ENCODE measurements around the gene HOXB9. TPM values are rescaled to one million over a fixed set of nuclear protein-coding genes. Genes with fewer than 3 reads are reported as not detected.

HOXB9 gene
- total RNA-seq, 4 donors from 2014 or later: not detected

DNA sequence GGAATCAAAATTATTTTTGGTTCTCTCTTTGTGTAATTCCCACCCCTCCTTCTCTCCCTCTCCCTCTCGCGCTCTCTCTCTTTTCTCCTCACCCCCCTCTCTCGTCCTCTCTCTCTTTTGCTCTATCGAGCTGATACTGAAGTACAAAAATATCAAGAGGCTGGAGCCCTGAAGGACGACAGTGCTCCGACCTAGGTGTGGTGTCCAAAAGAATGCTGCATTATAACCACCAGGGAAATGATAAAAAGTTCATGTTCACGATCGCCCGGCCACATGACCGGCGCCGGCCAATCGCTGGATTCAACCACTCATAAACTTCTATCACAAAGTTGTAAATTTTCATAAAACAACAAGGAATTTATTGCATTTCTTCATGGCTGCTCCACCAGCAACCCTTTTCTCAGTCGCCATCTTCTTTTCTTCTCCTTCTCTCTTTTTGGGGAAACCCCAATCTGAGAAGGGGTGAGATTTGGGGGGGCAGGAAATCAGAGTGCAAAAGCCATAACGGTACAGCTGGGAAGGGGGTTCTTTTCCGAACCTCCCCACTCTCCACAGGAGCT is 21.3 kb downstream of the HOXB9 start, which contains the start of gene HOXB6:
HOXB6 (minus strand) TSS at position 217 of the 560 bp plus-strand sequence. CDS start 6,836 bp downstream, outside the sequence.
- peaks cover 97 to 98% (median 98%) of the 10 kb centered on the region in 3 donors for H3K27me3 ChIP-seq
- in situ Hi-C loops (cut with MboI; ENCODE audit: low sequenced_read_pairs in 4 of 4) (no loop called here), intact Hi-C loops (cut with DNase I; ENCODE audit: low total_unique reads) (no loop called here)
- H3K9me3 ChIP-seq: no peaks in the 10 kb centered on the region
- TF ChIP-seq, protein P1, sequence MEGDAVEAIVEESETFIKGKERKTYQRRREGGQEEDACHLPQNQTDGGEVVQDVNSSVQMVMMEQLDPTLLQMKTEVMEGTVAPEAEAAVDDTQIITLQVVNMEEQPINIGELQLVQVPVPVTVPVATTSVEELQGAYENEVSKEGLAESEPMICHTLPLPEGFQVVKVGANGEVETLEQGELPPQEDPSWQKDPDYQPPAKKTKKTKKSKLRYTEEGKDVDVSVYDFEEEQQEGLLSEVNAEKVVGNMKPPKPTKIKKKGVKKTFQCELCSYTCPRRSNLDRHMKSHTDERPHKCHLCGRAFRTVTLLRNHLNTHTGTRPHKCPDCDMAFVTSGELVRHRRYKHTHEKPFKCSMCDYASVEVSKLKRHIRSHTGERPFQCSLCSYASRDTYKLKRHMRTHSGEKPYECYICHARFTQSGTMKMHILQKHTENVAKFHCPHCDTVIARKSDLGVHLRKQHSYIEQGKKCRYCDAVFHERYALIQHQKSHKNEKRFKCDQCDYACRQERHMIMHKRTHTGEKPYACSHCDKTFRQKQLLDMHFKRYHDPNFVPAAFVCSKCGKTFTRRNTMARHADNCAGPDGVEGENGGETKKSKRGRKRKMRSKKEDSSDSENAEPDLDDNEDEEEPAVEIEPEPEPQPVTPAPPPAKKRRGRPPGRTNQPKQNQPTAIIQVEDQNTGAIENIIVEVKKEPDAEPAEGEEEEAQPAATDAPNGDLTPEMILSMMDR (IDR thresholded peaks at IDR 0.05 in 4 of 5, conservative IDR thresholded peaks at IDR 0.05 in 1 of 5): no peak
- peak; percentile 14 to 28 for TF ChIP-seq POLR2A (IDR thresholded peaks at IDR 0.05)
- no peak for ATAC-seq
- no peak for DNase-seq
- H3K36me3 ChIP-seq: no peaks in the 10 kb centered on the region
- peak within 1 kb of the TSS in 3 of 4 donors; percentile 43 to 66 (median 47) for H3K27ac ChIP-seq
- H3K4me1 ChIP-seq: peaks cover 0 to 1% of the 10 kb centered on the region in 2 donors
- peak within 1 kb of the TSS; percentile 35 to 46 (median 38) for H3K4me3 ChIP-seq

DNA sequence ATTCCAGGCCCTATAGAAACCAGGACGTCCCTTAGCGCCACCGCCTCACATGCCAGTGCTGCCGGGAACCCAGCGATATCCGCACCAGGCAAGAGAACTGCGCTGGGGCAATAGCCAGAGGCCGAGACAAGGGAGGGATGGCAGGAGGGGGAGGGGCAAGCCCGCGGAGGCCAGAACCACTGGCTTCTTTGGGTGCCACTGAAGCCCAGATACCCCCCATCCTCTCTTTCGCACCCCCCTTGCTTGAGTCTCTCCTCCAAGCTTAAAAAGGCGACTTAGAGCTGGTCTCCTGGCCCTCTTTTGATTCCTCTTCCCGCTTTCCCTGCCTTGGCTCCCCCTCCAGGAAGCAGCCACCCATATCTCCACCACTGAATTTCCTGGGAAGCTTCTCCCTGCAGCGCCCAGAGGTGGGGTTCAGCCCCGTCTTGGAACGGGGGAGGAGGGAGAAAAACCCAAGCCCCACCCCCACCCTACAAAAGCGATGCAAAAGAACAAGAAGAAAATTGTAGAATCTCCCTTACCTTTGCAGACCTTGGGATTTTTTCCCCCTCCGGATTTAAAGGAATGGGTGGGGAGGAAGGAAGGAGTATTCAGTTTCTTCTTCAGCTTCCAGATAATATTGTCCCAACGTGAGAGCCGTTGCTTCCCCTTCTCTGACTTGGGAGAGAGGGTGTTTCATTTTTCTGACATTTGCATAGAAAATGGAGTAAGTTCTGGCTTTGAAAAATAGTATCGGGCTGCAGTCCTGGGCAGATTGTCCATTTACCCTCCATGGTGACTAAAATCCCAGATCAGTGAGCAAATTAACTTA is 22.0 kb downstream of the HOXB9 start:
- in situ Hi-C loops (cut with MboI; ENCODE audit: low sequenced_read_pairs in 4 of 4) (no loop called here), intact Hi-C loops (cut with DNase I; ENCODE audit: low total_unique reads) (no loop called here)
- Histone ChIP-seq H3K27me3 (peaks cover 96 to 98% (median 98%) of the 10 kb centered on the region in 3 donors), H3K36me3 (no peaks in the 10 kb centered on the region), H3K27ac (peak overlapping the region in 3 of 4 donors; percentile 43 to 66 (median 47)), H3K4me1 (no peaks in the 10 kb centered on the region), H3K9me3 (no peaks in the 10 kb centered on the region), H3K4me3 (peak overlapping the region; percentile 35 to 46 (median 38))
- ATAC-seq (no peak), DNase-seq (no peak)
- TF ChIP-seq, protein P1 (IDR thresholded peaks at IDR 0.05 in 4 of 5, conservative IDR thresholded peaks at IDR 0.05 in 1 of 5): no peak
- no peak for TF ChIP-seq POLR2A (IDR thresholded peaks at IDR 0.05)

DNA sequence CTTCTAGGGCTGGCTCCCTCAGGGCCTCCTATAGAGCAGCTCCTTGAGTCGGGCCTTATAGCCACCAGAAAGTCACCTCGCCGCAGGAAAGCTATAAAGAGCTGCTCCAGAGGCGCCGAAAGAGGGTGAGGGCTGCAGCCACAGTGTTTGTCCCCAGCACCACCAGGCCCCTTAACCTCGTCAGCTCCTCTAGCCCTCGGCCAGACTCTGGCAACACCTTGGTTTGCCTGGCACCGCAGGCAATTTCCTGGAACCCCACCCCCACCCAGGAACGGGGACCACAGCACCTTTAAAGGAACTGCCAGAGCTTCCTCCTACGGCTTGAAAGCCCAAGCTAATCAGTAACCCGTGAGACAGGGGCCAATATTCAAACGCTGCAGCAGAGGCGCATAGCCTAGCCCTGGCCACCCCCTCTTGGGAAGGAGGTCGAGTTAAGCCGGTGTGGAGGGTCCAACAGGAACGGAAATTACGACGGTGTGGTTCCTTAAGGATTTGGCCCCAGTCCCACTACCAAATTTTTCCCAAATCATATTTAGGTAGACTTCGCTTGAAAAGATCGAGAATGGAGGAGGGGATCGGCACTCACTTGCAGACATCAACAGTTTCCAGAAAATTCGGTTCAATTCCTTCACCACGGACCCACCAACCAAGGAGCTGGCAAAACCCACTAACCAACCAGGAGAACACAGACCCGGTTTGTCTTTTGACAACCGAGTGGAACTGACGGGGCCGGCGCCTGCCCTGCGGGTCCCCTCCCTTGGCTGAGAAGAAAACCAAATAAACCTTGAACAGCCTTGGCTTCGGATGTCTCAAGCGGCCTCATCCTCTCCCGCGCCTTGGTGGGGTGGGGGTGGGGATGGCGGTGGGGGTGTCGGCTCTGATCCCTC is 24.4 kb downstream of the HOXB9 start:
- H3K27me3 ChIP-seq: peaks cover 95 to 98% (median 98%) of the 10 kb centered on the region in 3 donors
- in situ Hi-C loops (cut with MboI; ENCODE audit: low sequenced_read_pairs in 4 of 4): no loop called here
- ATAC-seq (no peak), DNase-seq (no peak)
- intact Hi-C loops (cut with DNase I; ENCODE audit: low total_unique reads): no loop called here
- no peaks in the 10 kb centered on the region for H3K9me3 ChIP-seq
- peak overlapping the region in 1 of 4 donors; percentile 39 for H3K4me3 ChIP-seq
- H3K4me1 ChIP-seq: peaks cover 3 to 11% of the 10 kb centered on the region in 2 donors
- no peak overlapping the region for H3K27ac ChIP-seq
- TF ChIP-seq POLR2A (IDR thresholded peaks at IDR 0.05): no peak
- TF ChIP-seq, protein P1 (IDR thresholded peaks at IDR 0.05 in 4 of 5, conservative IDR thresholded peaks at IDR 0.05 in 1 of 5): no peak
- H3K36me3 ChIP-seq: no peaks in the 10 kb centered on the region

DNA sequence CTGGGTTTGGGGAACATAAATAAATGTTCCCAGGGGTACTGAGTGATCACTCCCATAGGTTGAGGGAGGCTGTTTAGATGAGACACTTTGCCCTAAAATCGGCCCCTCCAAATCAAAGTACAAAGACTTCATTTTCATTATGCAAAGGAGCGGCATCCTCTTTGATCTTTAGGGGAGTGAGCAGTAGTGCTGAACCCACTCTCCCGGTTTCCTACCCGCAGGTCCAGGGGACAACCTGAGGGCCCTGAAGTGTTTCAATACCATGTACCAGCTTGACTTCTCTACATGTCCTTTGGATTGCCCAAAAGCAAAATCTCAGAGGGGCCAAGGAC is 25.0 kb downstream of the HOXB9 start:
- in situ Hi-C loops (cut with MboI; ENCODE audit: low sequenced_read_pairs in 4 of 4) (no loop called here), intact Hi-C loops (cut with DNase I; ENCODE audit: low total_unique reads) (no loop called here)
- DNase-seq: no peak
- Histone ChIP-seq H3K27me3 (peaks cover 95 to 99% (median 98%) of the 10 kb centered on the region in 3 donors), H3K9me3 (no peaks in the 10 kb centered on the region), H3K27ac (no peak overlapping the region), H3K4me1 (peaks cover 3 to 11% of the 10 kb centered on the region in 2 donors), H3K4me3 (no peak overlapping the region), H3K36me3 (no peaks in the 10 kb centered on the region)
- no peak for ATAC-seq
- TF ChIP-seq POLR2A (IDR thresholded peaks at IDR 0.05): no peak
- TF ChIP-seq, protein P1 (IDR thresholded peaks at IDR 0.05 in 4 of 5, conservative IDR thresholded peaks at IDR 0.05 in 1 of 5): no peak

Measured in gastrocnemius medialis (tissue), 4 donors.